ENCODE data around the gene MRPL34.
"Not testable (repeated sequence)": the region's sequence is repeated elsewhere in the genome, so short reads cannot be mapped to it uniquely, and the experiment has no call there.

The MRPL34 gene

GRCh38 chr19:17305517-17306284 lies at the start of gene MRPL34:
MRPL34 (plus strand) TSS chr19:17305872; CDS start chr19:17305893, 21 bp downstream.
- DNase-seq (ENCODE audit: low read depth in 2 of 2) = peak; percentile 86 to 93

GRCh38 chr19:17256130-17256529 lies 49.5 kb upstream of the MRPL34 start:
- no peak for DNase-seq (ENCODE audit: low read depth in 2 of 2)

- DNase-seq (ENCODE audit: low read depth in 2 of 2) = no peak
Measured at GRCh38 chr19:17259118-17259780, 46.4 kb upstream of the MRPL34 start.

DNA sequence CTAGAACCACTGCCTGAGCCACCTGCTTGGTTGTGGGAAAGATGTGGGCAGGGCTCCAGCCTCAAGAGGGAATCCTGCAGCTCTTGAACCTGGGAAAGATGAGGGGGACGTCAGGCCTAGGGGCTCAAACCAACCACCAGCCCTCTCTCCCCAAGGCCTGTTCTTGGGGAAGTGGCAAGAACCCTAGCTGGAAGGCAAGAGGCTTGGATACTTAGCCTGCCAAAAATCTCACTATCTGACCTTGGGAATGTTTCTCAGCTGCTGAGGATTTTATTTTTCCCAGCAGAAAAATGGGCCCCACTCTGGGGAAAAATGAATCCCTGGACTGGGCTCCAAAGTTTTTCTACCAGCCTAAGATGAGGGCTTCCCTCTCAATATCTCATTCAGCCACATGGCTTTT lies 45.7 kb upstream of the MRPL34 start:
- no peak for DNase-seq (ENCODE audit: low read depth in 2 of 2)

- DNase-seq (ENCODE audit: low read depth in 2 of 2) = peak; percentile 90
Measured at GRCh38 chr19:17260842-17261325, 44.8 kb upstream of the MRPL34 start.

DNA sequence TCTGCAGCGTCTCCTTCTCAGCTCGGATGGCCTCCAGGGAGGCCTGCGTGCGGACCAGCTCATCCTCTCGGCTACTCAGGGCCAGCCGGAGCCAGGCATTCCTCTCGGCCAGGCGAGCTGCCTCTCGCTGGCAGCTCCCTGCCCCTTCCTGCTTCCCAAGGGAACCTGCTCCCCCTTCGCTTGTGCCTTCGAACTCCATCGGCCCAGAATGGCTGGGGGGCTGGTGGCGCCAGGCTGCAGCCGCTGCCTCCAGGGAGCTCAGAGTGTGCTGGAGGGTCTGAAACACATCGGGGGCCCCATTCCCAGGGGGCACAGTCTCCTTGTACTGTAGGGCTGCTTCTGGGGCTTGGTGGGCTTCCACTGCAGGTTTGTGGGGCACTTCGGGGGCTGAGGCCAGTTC lies 43.1 kb upstream of the MRPL34 start:
- DNase-seq (ENCODE audit: low read depth in 2 of 2) = no peak

- no peak for DNase-seq (ENCODE audit: low read depth in 2 of 2)
Measured at GRCh38 chr19:17263712-17264640, 41.7 kb upstream of the MRPL34 start.

DNA sequence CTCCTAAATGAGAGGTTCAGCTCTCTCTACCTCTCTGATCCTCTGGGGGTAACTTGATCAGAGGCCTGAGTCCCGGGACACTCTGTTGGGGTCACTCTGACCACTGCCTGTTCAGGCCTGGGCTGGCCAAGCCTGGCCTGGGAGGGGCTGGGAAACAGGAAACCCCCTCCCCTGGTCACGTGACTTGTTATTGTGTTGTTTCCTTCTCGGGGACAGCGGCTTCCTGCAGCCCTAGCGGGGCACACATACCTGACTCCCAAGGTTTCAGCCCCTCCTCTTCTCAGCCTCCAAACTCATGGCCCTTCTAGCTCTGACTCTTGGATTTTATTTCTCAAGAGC lies 41.1 kb upstream of the MRPL34 start, which contains the start of gene USHBP1:
USHBP1 (minus strand) TSS at position 105 of the 339 bp plus-strand sequence. CDS start 446 bp downstream, outside the sequence.
- DNase-seq (ENCODE audit: low read depth in 2 of 2) = no peak

- DNase-seq (ENCODE audit: low read depth in 2 of 2) = no peak
Measured at GRCh38 chr19:17266026-17266425, 39.6 kb upstream of the MRPL34 start.

DNA sequence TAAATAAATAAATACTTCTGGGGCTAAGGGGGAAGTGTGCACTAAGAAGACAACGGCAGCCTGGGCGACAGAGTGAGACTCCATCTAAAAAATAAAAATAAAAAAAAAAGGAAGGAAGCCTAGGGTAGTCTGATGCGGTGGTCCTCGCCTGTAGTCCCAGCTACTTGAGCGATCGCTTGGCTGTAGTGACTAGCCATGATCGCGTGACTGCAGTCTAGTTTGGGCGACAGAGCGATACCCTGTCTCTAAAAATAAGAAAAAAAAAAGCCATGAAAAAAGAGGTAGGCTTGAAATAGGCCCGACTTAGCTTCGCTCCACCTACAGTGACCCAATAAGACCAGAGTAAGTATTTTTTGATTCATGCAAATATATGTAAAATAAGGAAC lies 39.1 kb upstream of the MRPL34 start:
- DNase-seq (ENCODE audit: low read depth in 2 of 2) = no peak

- DNase-seq (ENCODE audit: low read depth in 2 of 2) = peak; percentile 84 to 94
Measured at GRCh38 chr19:17266975-17267788, 38.5 kb upstream of the MRPL34 start, which contains the start of gene BABAM1. BABAM1 (plus strand) TSS chr19:17267443; CDS start chr19:17268807, 1,364 bp downstream.

DNA sequence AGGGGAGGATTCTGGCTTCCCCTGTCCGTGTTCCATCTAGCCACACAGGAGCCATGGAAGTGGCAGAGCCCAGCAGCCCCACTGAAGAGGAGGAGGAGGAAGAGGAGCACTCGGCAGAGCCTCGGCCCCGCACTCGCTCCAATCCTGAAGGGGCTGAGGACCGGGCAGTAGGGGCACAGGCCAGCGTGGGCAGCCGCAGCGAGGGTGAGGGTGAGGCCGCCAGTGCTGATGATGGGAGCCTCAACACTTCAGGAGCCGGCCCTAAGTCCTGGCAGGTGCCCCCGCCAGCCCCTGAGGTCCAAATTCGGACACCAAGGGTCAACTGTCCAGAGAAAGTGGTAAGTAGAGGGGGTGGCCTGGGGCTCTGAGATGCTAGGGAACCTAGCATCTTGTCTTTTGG lies 36.9 kb upstream of the MRPL34 start:
- no peak for DNase-seq (ENCODE audit: low read depth in 2 of 2)

DNA sequence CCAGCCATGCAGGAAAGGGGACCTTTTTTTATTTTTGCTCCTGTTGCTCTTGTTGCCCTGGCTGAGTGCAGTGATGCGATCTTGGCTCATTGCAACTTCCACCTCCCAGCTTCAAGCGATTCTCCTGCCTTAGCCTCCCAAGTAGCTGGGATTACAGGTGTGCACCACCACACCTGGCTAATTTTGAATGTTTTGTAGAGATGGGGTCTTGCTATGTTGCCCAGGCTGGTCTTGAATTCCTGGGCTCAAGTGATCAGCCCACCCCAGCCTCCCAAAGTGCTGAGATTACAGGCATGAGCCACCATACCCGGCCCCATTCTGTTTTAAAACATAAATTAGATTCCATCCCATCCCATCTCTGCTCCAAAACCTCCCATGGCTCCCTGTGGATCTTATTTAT lies 30.8 kb upstream of the MRPL34 start:
- DNase-seq (ENCODE audit: low read depth in 2 of 2) = not testable (repeated sequence)

GRCh38 chr19:17275441-17276175 lies 30.1 kb upstream of the MRPL34 start:
- no peak for DNase-seq (ENCODE audit: low read depth in 2 of 2)

DNA sequence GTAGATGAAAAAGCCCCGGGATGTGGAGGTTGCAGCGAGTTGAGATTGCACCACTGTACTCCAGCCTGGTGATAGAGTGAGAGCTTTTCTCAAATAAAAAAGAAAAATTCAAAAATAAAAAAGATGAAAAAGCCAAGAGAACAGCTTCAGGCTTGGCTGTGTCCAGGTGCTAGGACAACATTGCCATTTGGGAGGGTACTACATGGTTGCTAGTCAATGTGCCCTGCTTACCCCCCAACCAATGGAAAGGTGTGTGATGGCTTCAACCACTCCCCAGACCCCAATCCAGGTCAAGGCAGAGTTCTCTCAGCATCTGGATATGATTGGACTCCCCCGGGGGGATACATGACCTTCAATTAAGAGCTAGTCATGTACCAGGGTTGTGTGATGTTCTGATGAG lies 26.2 kb upstream of the MRPL34 start:
- DNase-seq (ENCODE audit: low read depth in 2 of 2) = no peak

- DNase-seq (ENCODE audit: low read depth in 2 of 2) = peak; percentile 34 to 38
Measured at GRCh38 chr19:17281391-17282304, 24.0 kb upstream of the MRPL34 start, which contains the start of gene ANKLE1. ANKLE1 (plus strand) TSS chr19:17281901; CDS start chr19:17281921, 20 bp downstream.

- peak; percentile 81 to 82 for DNase-seq (ENCODE audit: low read depth in 2 of 2)
Measured at GRCh38 chr19:17282488-17283125, 23.1 kb upstream of the MRPL34 start.

GRCh38 chr19:17283504-17283996 lies 22.1 kb upstream of the MRPL34 start:
- DNase-seq (ENCODE audit: low read depth in 2 of 2) = no peak
